Suprapubic skin (tissue), 3 donors: ENCODE results near the gene TJP3.

Source experiments
- EP300 ChIP-seq: sonication (generic); formaldehyde crosslinking; IDR thresholded peaks from one replicate; pipeline ENCODE4 v1.6.1; 2017; ENCODE audit warnings: antibody characterized with exemption
- POLR2A ChIP-seq, 2 donors: fragments of 450-650 bp; IDR thresholded peaks; one replicate each; pipeline ENCODE4 v1.6.1; 2017; ENCODE audit warnings: antibody characterized with exemption in 2 of 2, mild to moderate bottlenecking in 2 of 2, moderate library complexity in 2 of 2
- TF ChIP-seq, protein P1 (sequence below), 2 donors: fragments of 200-600 bp in 1 of 2; fragments of 450-650 bp in 1 of 2; sonication (generic) in 1 of 2; IDR thresholded peaks; one replicate each; pipeline ENCODE4 v1.5.1; 2016 to 2019; ENCODE audit warnings: antibody characterized with exemption in 2 of 2, mild to moderate bottlenecking in 1 of 2, moderate library complexity in 1 of 2

DNA sequence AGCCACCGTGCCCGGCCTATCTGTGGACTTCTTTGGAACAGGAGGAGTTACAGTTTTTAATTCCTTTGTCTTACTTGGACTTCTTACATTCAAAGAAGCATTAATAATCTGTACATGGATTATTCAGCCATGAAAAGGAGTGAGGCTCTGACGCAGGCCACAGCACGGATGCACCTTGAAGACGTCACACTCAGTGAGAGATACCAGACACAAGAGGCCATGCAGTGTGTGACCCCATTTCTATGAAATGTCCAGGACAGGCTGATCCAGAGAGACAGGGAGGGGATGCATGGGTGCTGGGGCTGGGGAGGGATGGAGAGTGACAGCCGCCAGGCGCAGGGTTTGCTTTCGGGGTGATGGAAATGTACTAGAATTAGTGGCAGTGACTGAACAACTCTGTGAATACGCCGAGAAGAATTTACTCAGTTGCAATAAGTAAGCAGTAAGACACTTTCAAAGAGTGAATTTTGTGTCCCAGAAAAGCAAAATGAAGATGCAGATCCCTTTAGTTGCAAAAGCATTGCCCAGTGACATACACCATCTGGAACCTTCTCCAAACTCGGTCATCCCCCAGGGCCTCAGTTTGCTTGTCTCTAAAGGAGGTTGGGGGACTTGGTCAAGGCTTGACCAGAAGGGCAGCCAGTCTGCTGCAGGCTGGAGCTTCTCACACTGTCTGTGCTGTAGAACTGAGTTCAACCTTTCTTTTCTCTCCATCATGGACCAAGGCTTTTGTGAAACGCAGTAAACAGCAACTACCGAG lies 33.2 kb upstream of the TJP3 start:
- TF ChIP-seq POLR2A (IDR thresholded peaks at IDR 0.05) (no peak), EP300 (no peak)
- TF ChIP-seq, protein P1, sequence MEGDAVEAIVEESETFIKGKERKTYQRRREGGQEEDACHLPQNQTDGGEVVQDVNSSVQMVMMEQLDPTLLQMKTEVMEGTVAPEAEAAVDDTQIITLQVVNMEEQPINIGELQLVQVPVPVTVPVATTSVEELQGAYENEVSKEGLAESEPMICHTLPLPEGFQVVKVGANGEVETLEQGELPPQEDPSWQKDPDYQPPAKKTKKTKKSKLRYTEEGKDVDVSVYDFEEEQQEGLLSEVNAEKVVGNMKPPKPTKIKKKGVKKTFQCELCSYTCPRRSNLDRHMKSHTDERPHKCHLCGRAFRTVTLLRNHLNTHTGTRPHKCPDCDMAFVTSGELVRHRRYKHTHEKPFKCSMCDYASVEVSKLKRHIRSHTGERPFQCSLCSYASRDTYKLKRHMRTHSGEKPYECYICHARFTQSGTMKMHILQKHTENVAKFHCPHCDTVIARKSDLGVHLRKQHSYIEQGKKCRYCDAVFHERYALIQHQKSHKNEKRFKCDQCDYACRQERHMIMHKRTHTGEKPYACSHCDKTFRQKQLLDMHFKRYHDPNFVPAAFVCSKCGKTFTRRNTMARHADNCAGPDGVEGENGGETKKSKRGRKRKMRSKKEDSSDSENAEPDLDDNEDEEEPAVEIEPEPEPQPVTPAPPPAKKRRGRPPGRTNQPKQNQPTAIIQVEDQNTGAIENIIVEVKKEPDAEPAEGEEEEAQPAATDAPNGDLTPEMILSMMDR (IDR thresholded peaks at IDR 0.05), result no peak
